Bone marrow (tissue), 2 donors: ENCODE measurements around the gene SLC44A2.

Source experiments
- DNase-seq, 2 donors: peaks; one replicate each; lab custom pipeline; 2025; lab: John Stamatoyannopoulos, UW

Gene SLC44A2

DNA sequence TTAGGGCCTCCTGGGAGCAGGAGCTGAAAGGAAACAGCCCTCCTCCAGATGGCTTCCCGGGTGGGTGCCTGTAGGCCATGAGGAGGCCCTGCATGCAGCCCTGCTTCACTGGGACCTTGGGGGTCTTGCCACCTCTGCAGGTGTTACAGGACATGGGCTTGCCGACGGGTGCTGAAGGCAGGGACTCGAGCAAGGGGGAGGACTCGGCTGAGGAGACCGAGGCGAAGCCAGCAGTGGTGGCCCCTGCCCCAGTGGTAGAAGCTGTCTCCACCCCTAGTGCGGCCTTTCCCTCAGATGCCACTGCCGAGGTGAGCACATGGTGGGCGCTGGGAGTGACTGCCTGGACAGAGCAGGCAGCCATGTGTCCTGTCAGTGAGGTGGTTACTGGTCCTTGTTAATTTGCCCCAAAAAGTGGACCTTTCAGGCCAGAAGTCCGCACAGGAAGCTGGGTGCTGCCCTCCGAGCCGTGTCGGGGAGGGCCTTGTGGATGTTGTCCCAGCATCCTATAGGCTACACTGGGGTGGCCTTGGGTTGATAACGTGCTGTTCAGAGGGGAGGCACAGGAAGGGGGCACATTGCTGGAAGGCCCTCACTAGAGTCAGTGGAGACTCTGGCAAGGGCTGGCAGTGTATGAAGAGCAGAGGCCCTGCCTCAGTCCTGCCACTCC is 57.2 kb downstream of the SLC44A2 start:
- DNase-seq: no peak

DNA sequence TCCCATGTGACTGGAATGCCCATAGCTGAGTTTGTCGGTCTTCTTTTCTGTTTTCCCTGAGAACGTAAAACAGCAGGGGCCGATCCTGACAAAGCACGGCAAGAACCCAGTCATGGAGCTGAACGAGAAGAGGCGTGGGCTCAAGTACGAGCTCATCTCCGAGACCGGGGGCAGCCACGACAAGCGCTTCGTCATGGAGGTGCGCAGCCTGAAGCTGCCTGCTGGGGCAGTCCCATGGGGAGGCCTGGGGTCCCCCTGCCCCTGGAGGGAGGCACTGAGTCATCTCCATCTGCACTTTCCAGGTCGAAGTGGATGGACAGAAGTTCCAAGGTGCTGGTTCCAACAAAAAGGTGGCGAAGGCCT is 57.7 kb downstream of the SLC44A2 start:
- DNase-seq: no peak

DNA sequence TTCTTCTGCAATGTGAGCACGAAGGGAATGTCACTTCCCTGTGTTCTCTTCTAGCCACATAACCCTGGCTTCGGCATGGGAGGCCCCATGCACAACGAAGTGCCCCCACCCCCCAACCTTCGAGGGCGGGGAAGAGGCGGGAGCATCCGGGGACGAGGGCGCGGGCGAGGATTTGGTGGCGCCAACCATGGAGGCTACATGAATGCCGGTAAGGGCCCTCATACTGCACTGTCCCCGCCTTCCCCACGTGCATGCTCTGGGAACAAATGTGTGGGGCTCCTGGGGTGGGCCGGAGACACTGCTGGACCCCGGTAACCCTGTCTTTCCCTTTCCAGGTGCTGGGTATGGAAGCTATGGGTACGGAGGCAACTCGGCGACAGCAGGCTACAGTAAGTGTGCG is 58.2 kb downstream of the SLC44A2 start:
- DNase-seq: no peak

DNA sequence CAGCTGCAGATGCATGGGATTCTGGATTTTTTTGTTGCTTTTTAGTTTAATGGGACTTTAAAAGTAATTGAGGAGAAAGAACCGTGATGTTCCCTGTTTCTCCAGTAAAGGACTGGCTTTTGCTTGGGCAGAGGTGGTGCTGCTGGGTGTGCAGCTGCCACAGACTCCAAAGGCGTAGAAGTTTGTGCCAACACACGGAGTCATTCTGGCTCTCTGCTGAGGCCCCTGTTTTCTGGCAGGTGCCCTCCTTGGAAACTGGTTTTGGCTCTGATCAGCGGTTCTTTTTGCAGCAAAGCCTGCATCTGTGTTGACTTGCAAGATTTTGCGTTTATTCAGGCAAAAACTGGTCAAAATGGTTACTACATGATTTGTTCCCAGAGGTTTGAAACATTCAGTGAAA is 59.9 kb downstream of the SLC44A2 start:
- DNase-seq: no peak

DNA sequence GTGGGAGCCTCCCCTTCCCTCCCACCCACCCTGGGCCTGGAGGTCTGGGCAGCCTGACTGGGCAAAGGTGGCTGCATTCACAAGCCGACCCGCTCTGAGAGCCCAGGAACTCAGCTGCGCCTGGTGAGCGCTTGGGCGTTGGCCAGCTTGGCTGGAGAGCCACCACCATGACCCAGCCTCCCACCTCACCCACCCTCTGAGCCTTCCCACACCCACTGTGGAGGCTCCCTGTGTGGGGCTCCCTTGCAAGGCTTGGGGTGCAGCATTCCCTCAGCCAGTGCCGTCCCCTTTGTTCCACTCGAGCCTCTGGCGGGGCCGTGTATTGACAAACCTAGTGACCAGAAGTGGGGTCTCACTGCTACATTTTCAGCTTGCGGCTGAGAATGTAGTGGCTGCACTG is 60.8 kb downstream of the SLC44A2 start:
- no peak for DNase-seq

DNA sequence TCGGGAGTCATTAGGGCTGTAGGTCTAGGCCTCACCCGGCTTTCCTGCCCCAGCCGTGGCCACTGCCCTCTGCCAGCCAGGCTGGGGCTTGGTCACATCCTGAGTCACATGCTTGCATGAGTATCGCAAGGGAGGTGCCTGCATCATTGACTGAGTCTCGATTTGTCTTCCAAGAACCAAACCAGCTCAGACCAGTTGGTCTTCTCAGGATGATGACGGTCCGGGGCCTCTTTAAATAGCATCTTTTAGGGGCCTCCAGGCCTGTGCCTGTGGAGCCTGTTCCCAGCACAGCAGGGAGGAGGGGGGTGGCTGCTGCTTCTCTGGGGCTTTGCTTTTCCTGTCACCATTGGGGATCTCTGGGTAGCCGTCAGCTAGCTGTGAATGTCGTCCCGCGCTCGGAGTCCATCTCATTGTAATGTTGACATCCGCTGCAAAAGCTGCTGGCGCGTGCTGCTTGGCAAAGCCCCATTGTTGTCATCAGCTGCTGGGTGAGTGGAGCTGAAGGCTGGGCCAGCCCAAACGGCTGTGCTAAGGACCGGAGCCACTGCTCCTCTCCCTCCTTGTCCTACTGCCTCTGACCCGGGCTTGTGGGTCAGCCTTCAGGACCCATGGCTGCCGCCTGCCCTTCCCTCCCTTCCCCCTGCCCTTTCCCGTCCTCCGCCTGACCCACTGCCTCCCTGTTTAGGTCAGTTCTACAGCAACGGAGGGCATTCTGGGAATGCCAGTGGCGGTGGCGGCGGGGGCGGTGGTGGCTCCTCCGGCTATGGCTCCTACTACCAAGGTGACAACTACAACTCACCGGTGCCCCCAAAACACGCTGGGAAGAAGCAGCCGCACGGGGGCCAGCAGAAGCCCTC is 61.5 kb downstream of the SLC44A2 start:
- DNase-seq: no peak

DNA sequence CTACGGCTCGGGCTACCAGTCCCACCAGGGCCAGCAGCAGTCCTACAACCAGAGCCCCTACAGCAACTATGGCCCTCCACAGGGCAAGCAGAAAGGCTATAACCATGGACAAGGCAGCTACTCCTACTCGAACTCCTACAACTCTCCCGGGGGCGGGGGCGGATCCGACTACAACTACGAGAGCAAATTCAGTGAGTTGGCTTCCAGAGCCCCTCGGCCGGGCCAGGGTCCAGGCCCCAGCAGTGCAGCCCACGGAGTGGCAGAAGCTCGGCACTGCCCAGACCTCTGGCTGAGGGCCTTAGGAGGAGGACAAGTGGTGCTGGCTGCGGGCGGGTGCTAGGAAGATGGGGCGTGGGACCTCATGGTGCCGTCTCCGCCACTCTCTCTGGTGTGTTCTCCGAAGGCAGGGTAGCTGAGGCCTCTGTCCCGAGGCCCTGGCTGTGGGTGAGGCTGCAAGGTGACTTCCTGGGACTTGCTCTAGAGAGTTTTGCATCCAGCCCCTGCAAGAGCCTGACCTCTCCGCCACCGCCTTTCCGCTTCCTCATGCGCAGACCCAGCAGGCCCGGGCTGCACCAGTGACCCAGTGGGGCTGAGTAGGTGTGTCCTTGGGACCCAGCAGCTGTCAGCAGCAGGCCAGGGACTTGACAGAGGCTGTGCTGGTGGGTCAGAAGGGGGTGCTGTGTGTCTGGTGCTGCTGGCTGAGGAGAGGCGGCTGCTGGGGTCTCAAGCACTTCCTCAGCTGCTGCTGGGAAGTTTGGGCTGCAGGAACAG is 62.4 kb downstream of the SLC44A2 start:
- DNase-seq: no peak

DNA sequence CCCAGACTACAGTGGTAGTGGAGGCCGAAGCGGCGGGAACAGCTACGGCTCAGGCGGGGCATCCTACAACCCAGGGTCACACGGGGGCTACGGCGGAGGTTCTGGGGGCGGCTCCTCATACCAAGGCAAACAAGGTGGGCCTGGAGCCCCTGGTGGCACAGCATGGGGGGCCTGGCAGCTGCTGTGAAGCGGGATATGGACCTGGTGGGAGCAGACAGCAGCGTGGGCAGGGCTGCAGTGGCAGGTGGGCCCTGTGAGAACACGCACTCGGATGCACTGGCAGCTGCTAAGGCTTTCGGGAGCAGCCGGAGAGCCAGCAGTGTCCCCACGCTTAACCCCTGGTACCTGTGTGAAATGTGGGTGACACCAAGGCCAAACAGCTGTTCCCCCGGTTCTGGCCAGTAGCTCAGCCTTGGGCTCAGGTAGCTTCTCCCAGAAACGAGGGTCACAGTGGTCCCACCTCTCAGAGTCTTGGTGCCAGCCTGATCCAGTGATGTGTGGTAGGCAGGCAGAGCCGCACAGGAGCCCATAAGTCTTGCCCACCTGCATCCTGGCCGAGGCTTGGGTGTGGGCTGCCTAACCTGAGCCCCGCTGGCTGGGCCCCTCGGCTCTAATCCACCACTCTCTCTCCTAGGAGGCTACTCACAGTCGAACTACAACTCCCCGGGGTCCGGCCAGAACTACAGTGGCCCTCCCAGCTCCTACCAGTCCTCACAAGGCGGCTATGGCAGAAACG is 63.4 kb downstream of the SLC44A2 start:
- no peak for DNase-seq

DNA sequence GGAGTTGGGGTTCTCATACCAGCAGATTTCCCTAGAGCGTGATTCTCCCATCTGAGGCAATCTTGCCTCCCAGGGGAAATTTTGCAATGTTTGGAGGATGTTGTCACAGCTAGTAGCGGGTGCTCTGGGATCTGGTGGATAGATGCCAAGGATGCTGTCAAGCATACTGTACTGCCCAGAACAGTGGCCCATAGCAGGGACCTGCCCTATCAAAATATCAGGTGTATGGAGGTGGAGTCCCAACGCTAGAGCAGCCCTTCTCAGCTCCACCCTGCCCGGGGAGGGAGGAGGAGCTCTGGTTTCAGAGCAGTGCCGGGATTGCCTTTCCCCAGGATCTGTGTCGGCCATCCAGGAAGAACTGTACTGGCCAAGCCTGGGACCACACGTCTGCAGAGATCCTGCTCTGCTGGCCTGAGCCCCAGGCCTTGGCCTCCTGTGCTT is 65.0 kb downstream of the SLC44A2 start:
- no peak for DNase-seq

DNA sequence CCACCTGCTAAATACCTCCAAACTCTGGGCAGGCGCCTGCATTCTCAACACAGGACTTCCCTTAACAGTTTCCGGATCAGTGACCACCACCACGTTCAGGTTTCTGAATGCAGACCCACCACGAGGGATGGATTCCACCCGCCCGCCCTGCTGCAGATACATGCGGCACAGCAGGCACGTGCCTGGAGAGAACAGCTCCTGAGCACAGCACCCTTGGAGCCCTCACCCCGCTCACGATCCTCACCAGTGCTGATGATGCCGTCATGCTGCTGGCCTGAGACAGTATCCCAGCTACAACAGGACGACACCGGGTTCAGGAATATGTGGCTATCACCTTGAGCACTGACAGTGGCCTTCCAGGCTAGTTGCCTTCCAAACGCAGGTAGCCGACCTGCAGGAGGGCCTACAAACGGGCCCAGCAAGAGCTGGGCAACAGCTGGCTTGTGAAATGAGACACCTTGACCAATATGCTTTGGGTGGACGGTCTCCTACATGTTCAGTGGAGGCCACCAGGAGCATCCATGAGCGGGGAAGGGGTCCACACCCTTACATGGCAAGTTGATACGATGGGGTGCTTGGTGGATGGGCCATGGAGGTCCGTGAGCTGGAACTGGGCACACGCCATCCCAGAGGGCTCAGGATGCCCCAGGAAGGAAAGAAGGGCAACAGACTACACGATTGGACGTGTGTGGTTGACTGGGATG is 66.0 kb downstream of the SLC44A2 start:
- DNase-seq: no peak

DNA sequence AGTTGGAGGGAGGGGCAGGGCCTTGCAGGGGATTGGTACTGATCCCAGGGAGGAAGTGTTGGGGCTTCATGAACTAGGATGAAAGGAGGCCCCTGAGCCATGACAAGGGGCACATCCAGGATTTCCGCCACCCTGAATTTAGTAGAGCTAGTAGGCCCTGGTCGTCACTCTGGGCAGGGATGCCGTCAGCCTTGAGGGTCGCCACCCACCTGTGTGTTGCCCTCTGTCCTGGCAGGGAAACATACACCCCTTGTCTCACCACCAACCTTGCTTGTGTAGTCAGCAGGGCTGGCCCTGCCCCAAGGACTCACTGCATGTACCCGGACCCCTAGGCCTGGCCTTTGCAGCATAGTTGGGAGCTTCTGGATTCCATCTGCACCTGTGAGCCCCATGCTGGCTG is 66.5 kb downstream of the SLC44A2 start:
- no peak for DNase-seq

DNA sequence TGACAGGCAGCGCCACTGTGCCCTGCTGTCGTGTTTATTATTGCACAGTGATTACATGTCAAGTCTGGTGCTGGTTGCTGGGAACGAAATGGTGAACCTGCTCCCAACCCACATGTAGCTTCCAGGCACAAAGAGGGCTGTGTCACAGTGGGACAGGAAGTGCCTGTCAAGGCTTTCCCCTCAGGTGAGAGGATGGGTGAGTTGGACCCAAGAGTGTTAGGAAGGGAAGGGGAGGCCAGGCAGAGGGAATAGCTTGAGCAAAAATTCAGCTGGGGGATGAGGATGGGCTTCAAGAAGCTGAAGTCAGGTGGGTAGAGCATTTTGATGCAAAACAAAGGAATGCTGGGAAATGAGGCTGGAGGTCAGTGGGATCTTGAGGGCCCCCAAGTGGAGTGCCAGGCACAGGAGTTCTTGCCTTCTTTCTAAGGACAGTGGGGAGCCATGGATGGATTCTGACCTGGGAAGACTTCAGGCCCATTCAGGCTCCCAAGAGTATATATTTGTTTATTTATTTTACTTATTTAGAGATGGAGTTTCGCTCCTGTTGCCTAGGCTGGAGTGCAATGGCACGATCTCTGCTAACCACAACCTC is 67.4 kb downstream of the SLC44A2 start:
- DNase-seq: no peak
